Activated CD4-positive, alpha-beta T cell treated with anti-CD3 and anti-CD28 coated beads for 48 hours (primary cell): ENCODE data around the gene HPSE2.
"Not testable (repeated sequence)": the region's sequence is repeated elsewhere in the genome, so short reads cannot be mapped to it uniquely, and the experiment has no call there.

Experiments
- DNase-seq: peaks from one replicate; pipeline ENCODE4 v3.0.0-alpha.2; 2020

Gene HPSE2

DNA sequence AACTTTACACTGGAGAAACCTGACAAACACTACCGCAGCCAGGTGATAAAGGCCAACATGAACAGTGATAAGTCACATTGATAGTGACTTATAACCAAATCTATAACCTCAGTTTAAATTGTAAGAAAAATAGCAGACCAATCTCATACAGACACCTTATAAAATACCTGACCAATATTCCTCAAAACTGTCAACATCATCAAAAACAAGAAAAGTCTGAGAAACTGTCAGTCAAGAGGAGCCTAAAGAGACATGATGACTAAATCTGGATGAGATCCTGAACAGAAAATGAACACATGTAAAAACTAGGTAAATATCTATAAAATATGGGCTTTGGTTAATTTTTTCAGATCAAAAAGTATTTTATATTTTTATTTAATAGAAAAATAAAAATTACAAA is 233.3 kb downstream of the HPSE2 start:
- no peak for DNase-seq

DNA sequence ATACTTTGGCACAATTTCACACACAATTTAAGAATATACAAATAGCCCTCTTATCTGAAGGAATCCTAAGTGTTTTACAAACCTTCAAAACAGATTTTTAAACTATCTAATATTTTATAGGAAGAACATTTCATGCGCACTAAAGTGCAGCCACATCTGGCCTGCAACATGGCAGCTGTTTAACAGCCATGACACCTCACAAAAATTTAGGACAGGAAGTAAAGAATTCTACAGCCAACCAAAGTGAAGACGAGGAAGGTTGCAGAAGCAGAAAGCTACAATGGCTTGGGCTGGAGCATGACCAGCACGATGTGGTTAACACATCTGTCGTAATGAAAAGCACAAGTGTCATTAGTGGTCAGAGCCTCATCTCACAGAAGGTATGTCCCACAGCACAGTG is 238.1 kb downstream of the HPSE2 start:
- DNase-seq = no peak

DNA sequence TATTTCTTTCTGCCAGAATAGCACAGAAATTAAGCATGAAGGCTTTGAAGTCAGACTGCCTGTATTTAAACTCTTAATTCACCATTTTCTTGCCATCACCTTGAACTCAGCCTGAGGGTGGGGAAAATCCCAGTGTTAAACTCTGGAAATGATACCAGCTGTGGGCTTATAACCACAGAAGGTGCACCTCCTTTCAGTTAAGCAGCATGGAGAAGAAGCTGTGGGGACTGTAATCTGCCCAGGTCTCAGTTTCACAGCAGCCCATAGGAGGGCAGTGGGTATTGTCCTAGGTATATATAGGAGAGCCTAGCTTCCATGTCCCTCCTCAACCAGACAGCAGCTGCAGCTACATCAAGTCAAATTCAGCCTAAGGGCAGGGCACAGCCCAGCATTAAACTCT is 241.6 kb downstream of the HPSE2 start:
- DNase-seq = no peak

DNA sequence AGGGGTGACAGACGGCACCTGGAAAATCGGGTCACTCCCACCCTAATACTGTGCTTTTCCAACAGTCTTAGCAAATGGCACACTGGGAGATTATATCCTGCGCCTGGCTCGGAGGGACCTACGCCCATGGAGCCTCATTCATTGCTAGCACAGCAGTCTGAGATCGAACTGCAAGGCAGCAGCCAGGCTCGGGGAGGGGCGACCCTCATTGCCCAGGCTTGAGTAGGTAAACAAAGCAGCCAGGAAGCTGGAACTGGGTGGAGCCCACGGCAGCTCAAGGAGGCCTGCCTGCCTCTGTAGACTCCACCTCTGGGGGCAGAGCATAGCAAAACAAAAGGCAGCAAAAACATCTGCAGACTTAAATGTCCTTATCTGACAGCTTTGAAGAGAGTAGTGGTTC is 251.9 kb downstream of the HPSE2 start:
- DNase-seq = not testable (repeated sequence)

DNA sequence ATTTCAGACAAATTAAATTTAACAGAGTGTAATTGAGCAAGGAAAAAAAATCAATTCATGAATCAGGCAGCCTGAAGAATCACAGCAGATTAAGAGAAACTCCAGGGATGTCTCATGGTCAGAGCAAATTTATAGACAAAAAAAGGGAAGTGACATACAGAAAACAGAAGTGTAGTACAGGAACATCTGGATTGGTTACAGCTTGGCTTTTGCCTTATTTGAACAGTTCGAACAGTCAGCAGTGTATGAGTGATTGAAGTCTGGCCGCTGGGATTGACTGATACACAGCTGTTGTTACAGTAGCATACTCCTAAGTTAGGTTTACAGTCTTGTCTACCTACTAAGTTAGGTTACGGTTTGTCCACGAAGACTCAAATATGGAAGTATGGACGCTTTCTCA is 255.3 kb downstream of the HPSE2 start:
- no peak for DNase-seq

DNA sequence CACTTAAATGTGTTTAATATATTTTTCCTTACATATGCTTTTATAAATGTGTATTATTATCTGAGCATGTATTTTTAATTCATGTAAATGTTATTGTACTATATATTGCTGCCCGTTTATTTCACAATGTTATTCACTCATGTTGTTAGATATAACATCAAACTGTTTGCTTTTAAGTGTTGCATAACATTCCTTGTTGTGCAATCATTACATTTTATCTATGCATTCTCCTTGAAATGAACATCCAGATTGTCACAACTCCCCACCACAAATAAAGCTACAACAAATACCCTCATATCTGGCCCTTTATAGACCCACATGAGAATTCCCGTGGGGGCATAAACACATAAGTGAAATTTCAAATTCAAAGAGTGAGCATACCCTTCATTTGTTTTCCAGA is 264.2 kb downstream of the HPSE2 start:
- DNase-seq = no peak

DNA sequence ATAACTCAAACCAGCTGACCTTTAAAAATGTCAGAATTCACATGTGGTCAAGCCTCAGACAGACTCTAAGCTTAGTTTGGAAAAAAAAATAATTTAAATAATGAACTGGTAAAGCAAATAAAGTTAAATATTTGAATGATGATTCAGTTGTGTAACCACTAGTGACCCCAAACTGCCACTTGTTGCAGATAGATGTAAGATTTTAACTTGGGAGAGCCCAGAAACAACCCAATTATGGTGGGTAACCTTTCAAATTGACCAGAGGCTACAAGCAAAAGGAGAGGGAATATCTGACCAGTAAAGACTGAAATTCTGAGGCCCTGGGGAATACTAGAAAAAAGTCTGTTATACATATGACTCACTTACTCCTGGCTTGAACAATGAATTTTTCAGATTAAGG is 268.1 kb downstream of the HPSE2 start:
- DNase-seq = no peak

DNA sequence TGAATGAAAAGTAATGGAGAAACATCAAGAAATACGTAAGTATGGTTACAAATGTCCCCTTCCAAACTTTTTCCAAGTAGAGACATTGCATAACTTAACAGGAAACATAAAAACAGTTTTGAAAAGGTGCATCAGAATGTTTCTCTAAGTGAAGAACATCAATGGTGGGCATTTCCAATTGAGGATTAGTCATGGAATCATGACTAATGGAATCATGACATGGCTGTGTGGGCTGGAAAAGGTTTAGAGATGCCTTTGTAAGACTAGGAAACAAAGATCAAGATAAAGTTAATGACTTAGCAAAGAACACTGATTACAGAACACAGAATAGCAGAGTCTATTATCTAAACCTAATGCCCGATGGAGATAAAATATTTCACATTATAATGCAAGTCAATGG is 272.0 kb downstream of the HPSE2 start:
- no peak for DNase-seq

DNA sequence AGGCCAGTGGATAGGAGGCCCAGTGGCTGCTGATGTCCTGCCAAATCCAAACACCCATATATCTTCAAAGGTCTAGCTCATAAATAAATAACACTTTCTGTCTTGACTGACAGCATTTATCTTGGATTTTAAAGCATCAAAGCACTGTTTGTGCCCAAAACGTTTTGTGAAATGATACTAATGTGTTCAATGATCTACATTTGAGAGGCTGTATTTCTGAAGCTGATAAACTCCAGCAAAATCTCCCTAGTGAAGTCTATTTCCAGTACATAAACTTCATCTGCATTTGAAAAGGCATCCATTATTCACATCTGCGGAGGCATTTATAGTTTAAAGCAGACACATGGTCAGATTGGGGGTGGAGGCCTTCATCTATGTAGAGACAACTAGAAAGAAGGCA is 276.3 kb downstream of the HPSE2 start:
- no peak for DNase-seq

DNA sequence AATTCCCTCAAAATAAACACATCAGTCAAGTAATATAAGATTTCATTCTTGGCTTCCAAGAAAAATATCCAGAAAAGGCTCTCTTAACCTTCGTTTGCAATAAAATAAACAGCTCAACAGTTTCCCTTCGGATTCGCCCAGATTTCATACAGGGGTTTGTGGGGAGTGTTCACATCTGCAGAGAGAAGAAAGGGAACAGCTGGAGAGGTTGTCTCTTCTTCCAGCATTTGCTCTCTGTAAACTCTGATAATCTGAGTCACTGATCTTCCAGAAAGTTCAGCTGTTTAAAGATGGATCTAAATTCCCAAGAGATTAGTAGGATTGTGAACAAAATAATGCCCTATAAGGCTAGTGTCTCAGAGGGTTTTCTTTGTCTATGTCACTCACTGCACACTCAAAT is 277.9 kb downstream of the HPSE2 start:
- no peak for DNase-seq

DNA sequence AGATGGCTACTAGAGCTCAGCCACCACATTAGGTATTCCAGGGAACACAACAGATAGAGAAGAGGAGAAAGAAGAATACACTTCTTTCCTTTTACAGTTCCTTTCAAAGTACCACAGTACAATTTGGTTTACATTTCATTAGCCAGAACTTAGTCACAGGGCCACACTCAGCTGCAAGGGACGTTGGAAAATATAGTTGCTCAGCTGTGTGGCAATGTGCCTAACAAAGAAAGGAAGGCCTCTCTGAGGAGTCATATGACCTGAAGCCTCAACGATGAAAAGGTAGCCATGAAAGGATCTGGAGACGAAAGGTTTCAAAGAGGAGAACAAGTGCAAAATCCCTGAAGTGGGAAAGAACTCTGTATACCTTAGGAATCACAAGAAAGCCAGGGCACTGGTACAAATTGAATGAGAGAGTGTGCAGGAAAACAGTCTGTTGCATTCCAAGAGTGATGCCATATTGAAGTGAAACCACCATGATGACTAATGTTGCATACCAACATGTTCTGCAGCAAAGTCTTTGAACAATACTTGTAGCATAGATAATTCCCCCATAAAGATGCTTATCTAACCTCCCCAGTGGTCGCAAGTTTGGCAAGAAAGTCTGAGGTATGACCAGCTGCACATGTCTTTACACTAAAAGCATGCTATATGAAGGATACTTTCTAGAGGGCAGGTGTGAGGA is 278.9 kb downstream of the HPSE2 start:
- DNase-seq = no peak

DNA sequence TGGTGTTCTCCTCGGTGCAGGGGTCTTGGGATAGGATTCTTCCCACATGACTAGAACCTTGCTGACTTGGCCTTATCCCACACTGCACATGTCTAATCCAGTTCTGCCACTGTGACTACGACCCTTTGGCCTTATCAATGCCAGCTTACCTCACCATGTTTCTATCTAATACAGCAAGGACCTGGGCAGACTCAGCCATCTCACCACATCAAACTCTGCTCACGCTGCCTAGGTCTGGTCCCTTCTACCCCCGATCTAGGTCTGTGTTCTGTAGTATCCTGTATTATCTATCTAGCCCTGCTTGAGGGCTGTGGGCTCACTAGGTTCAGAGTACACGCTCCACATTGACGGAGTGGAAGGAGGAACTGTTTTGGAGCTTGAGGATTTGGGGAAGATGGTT is 282.4 kb downstream of the HPSE2 start:
- DNase-seq = no peak

DNA sequence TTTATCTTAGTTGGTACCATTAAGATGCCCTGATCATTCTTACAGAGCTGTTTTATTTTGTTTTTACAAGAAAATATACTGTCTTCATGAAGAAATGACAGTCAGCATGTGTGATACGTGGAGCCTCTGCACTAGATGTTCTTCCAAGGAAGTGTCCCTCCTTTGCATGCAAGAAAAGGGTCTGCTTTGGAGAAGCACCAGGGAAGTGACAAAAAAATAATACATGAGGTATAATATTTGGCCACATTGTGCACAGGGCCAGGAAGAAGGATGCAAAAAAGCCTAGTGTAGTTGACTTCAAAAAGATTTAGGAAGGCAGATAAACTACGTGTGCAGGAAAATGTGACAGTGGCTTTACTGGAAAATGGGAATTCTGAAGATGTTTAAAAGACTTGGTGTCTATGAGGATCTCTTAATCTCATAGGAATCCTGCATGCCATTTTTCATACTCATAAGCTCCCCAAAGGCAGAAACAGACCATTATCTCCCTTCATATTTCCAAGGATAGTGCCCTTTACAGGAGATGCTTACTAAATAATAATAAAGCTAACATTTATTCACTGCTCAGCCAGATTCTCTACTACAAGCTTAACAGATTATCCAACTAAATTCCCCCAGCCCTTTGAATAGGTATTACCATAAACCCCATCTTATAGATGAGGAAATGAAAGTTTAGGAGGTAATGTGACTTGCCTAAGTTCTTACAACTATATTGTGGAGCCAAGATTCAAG is 284.2 kb downstream of the HPSE2 start:
- DNase-seq = no peak

DNA sequence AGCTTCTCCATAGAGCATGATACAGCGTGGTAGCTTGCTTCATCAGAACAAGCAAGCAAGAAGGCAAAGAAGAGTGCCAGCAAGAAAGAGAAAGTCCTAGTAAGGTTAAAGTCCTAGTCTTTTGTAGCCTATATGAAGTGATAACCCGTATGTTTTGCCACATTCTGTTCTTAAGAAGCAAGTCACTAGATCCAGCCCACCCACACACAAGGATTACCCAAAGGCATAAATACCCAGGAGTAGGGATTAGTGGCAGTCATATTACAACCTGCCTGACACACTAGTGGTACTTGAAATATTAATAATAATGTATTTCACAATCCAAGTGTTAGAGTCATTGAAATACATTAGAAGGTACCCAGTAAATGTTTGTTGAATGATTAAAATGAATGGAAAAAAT is 285.5 kb downstream of the HPSE2 start:
- DNase-seq = no peak

DNA sequence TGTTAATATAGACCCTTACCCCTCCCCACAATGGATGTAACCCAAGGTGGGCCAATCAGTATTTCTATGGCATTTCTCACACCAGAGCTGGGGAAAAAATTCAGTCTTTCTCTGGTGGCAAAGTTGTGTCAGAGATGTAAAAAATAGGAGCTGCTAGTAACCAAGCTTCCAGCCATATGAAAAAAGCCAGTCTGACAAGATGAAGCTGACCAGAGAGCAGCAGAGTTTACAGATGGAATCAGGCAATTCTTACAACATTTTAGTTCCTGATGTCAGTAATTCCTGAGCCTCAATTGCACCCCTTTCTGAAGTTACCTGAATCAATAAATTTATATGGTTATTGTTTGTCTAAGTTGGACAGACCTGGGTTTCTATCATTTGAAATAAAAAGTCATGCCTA is 286.3 kb downstream of the HPSE2 start:
- no peak for DNase-seq

DNA sequence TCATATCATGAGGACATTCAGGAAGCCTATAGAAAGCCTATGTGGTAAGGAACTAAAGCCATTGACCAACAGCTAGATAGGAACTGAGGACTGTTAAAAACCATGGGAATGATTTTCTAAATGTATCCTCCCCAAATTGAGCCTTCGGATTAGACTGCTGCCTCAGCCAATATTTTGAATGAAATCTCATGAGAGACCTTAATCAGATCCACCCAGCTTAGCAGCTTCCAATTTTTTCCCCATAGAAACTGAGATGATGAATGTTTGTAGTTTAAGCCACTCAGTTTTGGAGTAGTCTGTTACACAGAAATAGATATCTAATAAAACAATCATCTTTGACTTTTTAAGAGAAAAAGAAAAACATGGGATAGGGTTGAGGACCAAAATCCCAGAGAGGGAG is 292.0 kb downstream of the HPSE2 start:
- no peak for DNase-seq

DNA sequence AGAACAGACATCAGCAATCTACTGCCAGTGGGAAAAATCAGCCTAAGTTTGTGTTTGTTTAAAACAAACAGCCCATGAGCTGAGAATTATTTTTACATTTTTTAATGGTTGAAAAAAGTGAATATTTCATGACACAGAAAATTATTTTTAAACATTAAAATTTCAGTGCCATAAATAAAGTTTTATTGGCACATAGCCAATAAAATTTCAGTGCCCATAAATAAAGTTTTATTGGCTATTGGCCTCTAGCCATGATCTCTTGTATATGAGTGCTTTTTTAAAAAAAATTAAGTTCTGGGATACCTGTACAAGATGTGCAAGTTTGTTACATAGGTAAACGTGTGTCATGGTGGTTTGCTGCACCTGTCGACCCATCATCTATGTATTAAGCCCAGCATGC is 305.9 kb downstream of the HPSE2 start:
- no peak for DNase-seq

DNA sequence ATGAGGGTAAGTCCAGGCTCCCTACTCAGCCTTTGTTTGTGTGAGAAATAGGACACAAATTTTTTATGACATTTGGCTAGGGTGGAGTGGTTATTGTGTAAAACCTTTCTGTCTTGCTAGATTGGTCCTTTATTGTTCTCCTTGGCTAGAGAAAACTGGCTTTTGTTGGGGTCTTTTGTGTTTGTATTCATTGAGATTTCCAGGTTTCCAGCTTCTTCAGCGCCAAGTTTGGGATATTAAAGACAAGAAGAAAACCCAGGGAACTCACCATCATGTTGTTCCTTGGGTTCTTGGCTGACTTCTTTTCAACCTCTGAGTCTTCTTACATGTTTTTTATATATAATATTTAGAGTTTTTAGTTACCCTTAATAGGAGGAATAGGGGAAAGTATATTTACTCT is 310.0 kb downstream of the HPSE2 start:
- no peak for DNase-seq

DNA sequence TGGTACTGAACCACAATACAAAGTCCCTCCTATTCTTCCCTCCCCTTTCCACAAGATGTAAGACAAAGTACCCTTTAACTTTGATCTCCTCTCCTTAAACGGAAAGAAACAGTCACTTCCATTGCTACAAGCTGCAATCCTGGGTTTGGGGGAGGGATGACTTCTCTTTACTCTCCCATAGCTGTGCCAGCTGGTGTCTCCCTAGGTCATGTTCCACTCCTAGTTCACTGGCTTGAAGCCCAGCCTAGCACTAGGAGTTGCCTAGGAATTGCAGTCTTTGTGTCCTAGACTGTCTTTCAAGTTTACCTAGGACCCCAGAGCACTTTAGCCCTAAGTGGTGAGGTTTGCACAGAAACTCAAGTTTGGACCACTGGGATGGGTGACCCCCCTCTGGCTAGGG is 311.1 kb downstream of the HPSE2 start:
- no peak for DNase-seq

DNA sequence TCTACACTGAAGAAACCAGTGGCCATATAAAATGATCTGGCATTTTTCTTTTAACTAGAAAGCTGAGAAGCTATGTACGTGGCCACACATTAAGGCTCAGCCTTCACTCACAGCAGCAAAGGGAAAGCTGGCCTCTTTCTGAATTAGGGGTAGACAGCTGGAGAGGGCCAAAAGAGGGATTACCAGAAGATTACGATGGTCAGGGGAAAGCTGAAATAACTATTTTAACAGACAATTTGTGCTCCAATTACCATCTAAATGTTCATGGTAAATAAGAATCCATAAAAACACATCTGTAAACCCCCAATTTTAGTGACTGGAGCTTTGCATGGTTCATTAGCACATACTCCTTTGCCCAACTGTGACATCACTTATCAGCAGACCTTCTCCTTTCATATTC is 314.3 kb downstream of the HPSE2 start:
- no peak for DNase-seq

DNA sequence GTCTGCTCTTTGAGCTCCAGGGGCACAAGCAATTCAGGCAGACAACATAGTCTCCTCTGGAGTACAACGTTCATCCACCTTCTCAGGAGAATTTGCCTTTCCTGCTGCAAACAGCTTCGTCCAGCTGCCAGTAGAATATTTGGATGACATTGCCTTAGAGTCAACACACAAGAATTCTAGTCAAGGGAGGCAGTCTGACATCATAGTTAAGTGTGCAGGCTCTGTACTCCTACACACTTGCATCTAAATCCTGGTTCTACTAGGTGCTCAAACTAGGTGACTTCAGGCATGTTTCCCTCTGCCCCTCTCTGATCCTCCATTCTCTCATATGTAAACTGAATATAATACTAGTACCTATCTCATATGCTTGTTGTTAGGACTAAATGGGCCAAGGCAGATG is 314.8 kb downstream of the HPSE2 start:
- DNase-seq = no peak

DNA sequence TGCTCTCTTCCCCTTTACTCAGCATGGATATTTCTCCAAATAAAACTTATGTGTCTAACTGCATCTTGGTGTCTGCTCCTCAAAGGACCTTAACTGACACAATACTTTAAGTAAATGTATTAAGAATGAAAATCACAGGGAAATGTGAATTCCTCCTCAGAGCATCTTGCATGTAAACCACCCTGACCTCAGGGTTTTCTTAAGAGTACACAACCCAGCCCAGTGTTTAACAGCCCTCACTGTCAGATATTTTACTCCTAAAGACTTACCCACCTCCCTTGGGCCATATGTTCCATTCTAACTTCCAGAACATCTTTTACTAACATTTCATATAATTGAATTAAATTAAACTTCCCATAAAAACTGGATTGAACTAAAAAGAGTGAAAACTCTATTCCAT is 315.3 kb downstream of the HPSE2 start:
- no peak for DNase-seq

DNA sequence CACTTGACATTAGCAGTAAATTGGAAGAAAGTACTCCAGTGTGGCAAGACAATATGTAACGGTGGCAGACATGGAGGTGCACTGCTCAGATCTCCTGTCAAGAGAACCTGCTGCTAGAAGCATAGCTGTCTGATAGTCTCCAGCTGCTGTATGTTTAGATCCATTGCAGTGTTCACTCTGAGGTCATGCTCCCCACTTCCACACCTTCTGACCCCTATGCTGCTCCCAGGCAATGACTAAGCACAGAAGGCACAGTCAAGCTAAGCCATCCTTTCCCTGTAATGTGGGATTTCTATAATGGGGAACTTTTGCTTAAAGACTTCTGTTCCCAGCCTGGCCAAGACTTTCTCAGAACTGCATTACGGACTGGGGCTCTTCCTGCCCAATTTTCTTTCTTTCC is 315.8 kb downstream of the HPSE2 start:
- no peak for DNase-seq

DNA sequence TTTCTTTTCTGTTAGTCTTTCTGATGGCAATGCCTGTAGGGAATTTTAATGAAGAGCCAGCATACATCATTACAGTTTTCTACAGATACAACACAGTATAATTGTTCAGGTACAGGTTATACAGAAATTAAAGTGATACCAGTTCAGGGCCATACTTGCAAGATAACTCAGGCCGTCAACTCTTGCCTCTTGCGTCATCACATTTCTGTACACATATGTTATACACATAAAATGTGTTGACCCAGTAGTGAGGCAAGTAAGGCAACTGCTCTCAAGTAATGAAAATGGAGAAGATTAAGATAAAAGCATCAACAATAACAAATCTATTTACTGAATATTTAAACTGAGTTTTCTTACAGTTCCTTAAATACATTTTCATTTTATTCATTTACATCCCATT is 317.8 kb downstream of the HPSE2 start:
- no peak for DNase-seq

DNA sequence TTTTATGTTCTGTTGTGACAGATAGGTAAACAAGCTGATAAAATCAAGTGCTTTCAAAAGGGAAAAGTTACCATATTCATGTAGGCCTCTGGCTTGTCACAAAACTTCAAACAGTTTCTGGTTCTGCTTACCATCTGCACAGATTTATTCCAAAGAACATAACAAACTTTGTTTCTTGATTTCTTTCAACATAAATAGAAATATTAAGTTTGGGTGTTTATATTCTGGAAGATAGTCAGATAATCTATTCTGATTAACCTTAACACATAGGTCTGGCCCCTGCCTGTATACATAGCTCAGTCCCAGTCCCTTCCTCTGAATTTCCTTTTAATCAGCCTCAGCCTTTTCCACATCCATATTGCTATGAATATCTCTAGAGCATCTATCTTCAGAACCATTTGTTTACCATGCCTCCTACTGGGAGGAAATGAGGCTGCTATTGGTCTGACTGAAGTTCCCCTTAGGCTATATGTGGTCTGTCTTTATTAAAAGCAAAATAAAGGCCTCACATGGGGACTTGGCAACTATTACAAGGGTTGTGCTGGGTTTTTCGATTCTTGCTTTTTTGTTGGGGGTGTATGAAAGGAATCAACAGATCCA is 319.0 kb downstream of the HPSE2 start:
- DNase-seq = no peak
